ENCODE measurements around the gene C2orf69. TPM values are rescaled to one million over a fixed set of nuclear protein-coding genes. Genes with fewer than 3 reads are reported as not detected.

The C2orf69 gene
- total RNA-seq, 1 donor, result 16.4 TPM

DNA sequence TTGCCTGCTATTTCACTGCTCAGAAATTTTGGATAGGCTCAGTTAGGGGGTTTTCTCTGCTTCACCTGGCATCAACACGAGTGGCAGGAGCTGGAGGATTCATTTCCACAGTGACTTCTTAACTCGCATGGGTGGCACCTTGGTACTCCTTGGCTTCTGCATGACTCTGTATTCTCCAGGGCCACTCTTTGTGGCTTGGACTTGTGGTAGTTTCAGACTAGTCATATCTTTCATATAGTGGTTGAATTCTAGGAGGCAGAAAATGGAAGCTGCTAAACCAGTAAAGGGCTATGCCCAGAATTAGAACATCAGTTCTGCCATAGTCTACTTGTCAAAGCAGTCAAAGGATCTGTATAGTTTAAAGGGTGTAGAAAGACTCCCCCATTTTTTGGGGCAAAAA, 51.1 kb downstream of the C2orf69 start:
- DNase-seq (ENCODE audit: low read depth), result no peak
- no peak overlapping the region for H3K4me3 ChIP-seq (ENCODE audit: low read depth, low read length)
- TF ChIP-seq CTCF (IDR thresholded peaks at IDR 0.05; ENCODE audit: insufficient read depth, low read depth, low read length), result no peak

GRCh38 chr2:199966405-199966804, 55.3 kb downstream of the C2orf69 start:
- H3K4me3 ChIP-seq (ENCODE audit: low read depth, low read length), result no peak overlapping the region
- no peak for DNase-seq (ENCODE audit: low read depth)
- no peak for TF ChIP-seq CTCF (IDR thresholded peaks at IDR 0.05; ENCODE audit: insufficient read depth, low read depth, low read length)

DNA sequence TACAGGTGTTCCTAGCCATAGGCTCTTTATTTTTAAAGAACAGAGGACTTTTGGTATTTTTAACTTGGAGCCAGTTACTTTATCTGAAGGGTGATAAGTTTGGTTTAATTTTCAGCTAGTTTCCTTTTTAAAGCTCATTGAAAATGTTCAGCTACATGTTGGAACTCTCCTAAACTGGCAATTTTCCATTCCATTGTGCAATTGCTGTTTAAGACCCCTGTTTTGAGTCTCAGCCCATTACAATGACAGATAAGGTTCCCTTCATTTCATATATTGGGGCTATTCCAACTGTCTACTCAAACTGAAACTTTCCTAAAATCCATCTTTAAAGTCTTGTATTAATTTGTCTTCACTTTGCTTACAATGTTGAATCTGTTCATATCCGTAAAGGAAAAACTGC, 55.9 kb downstream of the C2orf69 start:
- H3K4me3 ChIP-seq (ENCODE audit: low read depth, low read length), result no peak overlapping the region
- TF ChIP-seq CTCF (IDR thresholded peaks at IDR 0.05; ENCODE audit: insufficient read depth, low read depth, low read length), result no peak
- DNase-seq (ENCODE audit: low read depth), result no peak

DNA sequence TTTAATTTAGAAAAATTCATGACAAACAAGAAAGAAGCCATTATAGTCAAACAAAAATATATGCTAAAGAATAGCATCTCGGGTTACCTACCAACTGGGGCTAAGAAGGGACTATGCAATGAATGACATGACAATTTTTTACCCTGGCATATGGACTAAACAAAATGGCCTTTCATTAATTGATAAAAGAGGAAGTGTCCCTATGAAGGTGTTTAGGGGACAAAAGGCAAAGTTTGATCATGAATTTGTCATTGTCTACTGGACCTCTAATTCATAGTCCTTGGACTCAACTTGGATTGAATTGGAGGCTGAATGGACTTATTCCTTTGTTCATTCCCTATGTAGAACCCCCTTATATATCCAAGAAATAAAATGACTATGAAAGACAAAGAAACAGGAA, 57.0 kb downstream of the C2orf69 start:
- TF ChIP-seq CTCF (IDR thresholded peaks at IDR 0.05; ENCODE audit: insufficient read depth, low read depth, low read length), result no peak
- no peak overlapping the region for H3K4me3 ChIP-seq (ENCODE audit: low read depth, low read length)
- no peak for DNase-seq (ENCODE audit: low read depth)

GRCh38 chr2:199972088-199972626, 61.1 kb downstream of the C2orf69 start:
- no peak for DNase-seq (ENCODE audit: low read depth)
- H3K4me3 ChIP-seq (ENCODE audit: low read depth, low read length), result no peak overlapping the region
- TF ChIP-seq CTCF (IDR thresholded peaks at IDR 0.05; ENCODE audit: insufficient read depth, low read depth, low read length), result no peak

GRCh38 chr2:199973703-199974102, 62.6 kb downstream of the C2orf69 start:
- peak; percentile 62 for DNase-seq (ENCODE audit: low read depth)

More at GRCh38 chr2:199973703-199974102, 62.6 kb downstream of the C2orf69 start:
- no peak overlapping the region for H3K4me3 ChIP-seq (ENCODE audit: low read depth, low read length)
- TF ChIP-seq CTCF (IDR thresholded peaks at IDR 0.05; ENCODE audit: insufficient read depth, low read depth, low read length), result peak; percentile 69

All from fibroblast of villous mesenchyme (primary cell).